ENCODE measurements around the gene DISC1. TPM values are rescaled to one million over a fixed set of nuclear protein-coding genes. Genes with fewer than 3 reads are reported as not detected.
"Not testable (repeated sequence)": the region's sequence is repeated elsewhere in the genome, so short reads cannot be mapped to it uniquely, and the experiment has no call there.

DISC1 gene
- total RNA-seq, 2 donors from 2014 or later = 4.0 to 8.8 TPM

- DNase-seq (ENCODE audit: low spot score) (no peak), ATAC-seq (no peak)
- H3K4me1 Mint-ChIP-seq (ENCODE audit: low read depth in 2 of 2) = no peaks in the 10 kb centered on the region
- H3K27me3 Mint-ChIP-seq = no peaks in the 10 kb centered on the region
- H3K36me3 Mint-ChIP-seq = peaks cover 9% of the 10 kb centered on the region
- H3K4me3 Mint-ChIP-seq = no peak overlapping the region
- peaks cover 3% of the 10 kb centered on the region for H3K9me3 Mint-ChIP-seq
- H3K27ac Mint-ChIP-seq = no peak overlapping the region
Measured at GRCh38 chr1:231716879-231717278, 90.3 kb downstream of the DISC1 start.

DNA sequence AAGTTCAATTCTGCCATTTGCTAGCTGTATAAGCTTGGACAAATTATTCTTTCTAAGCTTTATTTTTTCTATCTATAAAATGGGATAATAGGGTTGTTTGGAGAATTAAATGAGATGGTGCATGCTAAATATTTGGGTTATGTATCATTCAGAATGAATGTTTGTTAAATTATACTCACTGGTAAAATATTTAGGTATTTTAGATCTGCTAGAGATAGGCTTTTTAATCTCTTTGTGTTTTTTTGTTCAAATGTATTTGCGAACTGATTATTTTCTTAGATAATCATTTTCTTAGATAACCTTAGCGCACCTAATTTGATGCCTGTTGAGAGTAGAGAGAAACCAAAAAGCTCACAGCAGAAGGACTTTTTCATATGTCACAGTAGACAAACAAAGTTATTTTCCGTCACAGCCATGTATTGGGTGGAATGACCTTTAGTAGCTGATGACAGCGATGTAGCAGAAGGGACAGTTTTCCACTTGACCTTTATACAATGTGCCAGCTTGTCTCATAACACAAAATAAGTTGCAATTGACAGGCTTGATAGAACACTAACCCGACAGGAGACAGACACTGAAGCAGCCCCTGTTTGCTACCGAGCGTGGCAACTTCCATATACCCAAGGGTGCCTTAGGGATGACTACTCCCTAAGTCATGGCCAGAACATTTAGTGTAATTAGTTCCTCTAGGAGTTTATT lies 93.0 kb downstream of the DISC1 start:
- DNase-seq (ENCODE audit: low spot score) = no peak
- ATAC-seq = no peak
- Mint-ChIP-seq H3K27me3 (no peaks in the 10 kb centered on the region), H3K9me3 (no peaks in the 10 kb centered on the region), H3K4me1 (ENCODE audit: low read depth in 2 of 2) (no peaks in the 10 kb centered on the region), H3K36me3 (no peaks in the 10 kb centered on the region), H3K27ac (no peak overlapping the region), H3K4me3 (no peak overlapping the region)

DNA sequence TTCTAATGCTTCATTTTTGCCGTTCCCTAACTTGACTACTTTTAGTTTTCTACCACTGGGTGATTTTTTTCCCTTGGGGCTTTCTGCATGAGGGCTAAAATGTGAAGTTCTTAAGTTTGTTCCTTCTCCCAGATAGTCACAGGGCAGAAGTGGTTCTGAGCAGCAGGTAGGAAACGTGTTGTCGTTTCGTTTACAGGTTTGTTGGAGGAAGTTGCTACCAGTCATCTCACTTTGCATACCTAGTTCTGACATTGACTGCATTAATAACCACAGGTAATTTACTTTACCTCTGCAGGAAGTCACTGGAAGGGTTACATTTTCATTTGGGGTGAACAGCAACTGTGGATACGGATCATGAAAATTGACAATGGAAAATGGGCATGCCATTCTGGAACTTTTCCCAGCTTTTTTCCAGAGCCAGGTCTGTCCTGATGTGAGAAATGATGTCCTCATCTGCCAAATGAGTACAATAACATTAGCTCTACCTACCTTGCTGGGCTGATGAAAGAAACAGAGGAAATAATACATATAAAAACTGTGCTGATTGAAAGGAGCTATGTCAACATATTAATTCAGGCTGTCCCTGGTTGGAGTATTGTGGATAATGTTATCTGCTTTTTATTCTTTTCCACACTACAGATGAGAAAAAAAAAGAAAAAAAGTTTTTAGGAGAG lies 94.2 kb downstream of the DISC1 start:
- no peaks in the 10 kb centered on the region for H3K36me3 Mint-ChIP-seq
- no peak for DNase-seq (ENCODE audit: low spot score)
- no peaks in the 10 kb centered on the region for H3K9me3 Mint-ChIP-seq
- H3K27ac Mint-ChIP-seq = no peak overlapping the region
- ATAC-seq = no peak
- peaks cover 0 to 3% of the 10 kb centered on the region in 2 donors for H3K4me1 Mint-ChIP-seq (ENCODE audit: low read depth in 2 of 2)
- H3K4me3 Mint-ChIP-seq = no peak overlapping the region
- H3K27me3 Mint-ChIP-seq = no peaks in the 10 kb centered on the region

GRCh38 chr1:231721436-231721835 lies 94.8 kb downstream of the DISC1 start:
- H3K27me3 Mint-ChIP-seq = no peaks in the 10 kb centered on the region
- no peak for ATAC-seq
- peaks cover 0 to 3% of the 10 kb centered on the region in 2 donors for H3K4me1 Mint-ChIP-seq (ENCODE audit: low read depth in 2 of 2)
- DNase-seq (ENCODE audit: low spot score) = no peak
- H3K36me3 Mint-ChIP-seq = no peaks in the 10 kb centered on the region
- no peak overlapping the region for H3K4me3 Mint-ChIP-seq
- no peaks in the 10 kb centered on the region for H3K9me3 Mint-ChIP-seq
- no peak overlapping the region for H3K27ac Mint-ChIP-seq

- H3K4me3 Mint-ChIP-seq = no peak overlapping the region
- no peaks in the 10 kb centered on the region for H3K36me3 Mint-ChIP-seq
- no peaks in the 10 kb centered on the region for H3K9me3 Mint-ChIP-seq
- no peak overlapping the region for H3K27ac Mint-ChIP-seq
- peaks cover 0 to 3% of the 10 kb centered on the region in 2 donors for H3K4me1 Mint-ChIP-seq (ENCODE audit: low read depth in 2 of 2)
- H3K27me3 Mint-ChIP-seq = no peaks in the 10 kb centered on the region
- ATAC-seq = no peak
- no peak for DNase-seq (ENCODE audit: low spot score)
Measured at GRCh38 chr1:231722356-231722755, 95.8 kb downstream of the DISC1 start.

DNA sequence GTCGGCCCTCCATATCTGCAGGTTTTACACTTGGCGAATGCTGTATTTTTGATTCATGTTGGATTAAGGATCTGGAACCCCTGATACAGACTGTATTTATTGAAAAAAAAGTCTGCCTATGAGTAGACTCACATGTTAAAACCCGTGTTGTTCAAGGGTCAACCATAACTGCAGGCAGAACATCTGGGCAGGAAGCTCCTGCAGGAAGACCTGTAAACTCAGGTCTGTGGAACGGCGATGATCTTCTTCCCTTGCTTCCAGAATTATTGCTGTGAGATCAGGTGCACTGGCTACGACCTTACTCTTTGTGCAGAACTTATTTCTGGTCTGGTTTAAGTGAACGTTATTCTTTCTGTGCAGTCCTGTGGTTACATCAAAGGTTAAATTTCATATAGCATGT lies 96.6 kb downstream of the DISC1 start:
- Mint-ChIP-seq H3K36me3 (no peaks in the 10 kb centered on the region), H3K27me3 (no peaks in the 10 kb centered on the region), H3K9me3 (no peaks in the 10 kb centered on the region), H3K4me3 (no peak overlapping the region), H3K4me1 (ENCODE audit: low read depth in 2 of 2) (peaks cover 0 to 3% of the 10 kb centered on the region in 2 donors), H3K27ac (no peak overlapping the region)
- DNase-seq (ENCODE audit: low spot score) (no peak), ATAC-seq (no peak)

DNA sequence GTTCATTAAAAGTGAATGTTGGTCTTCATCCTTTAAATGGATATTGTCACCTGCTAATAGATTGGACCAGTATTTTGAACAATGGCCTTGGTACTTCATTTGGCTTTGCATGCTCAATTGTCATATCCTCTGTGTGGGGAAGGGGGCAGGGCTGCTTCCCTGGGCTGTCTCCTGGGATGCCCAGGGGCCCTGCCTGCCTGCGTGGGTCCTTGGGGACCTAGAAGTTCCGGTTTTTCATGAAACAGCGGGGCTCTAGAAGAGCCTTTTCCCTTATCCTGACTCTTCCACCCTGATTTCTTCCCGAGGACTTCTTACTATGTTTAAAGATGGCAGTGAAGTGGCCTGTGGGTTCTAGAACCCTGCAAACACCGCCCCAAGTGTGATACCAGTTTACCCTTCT lies 97.5 kb downstream of the DISC1 start:
- H3K36me3 Mint-ChIP-seq = no peaks in the 10 kb centered on the region
- no peaks in the 10 kb centered on the region for H3K9me3 Mint-ChIP-seq
- DNase-seq (ENCODE audit: low spot score) = no peak

GRCh38 chr1:231724876-231725647 lies 98.5 kb downstream of the DISC1 start:
- no peak for ATAC-seq
- no peak for DNase-seq (ENCODE audit: low spot score)
- no peaks in the 10 kb centered on the region for H3K36me3 Mint-ChIP-seq
- peaks cover 0 to 3% of the 10 kb centered on the region in 2 donors for H3K4me1 Mint-ChIP-seq (ENCODE audit: low read depth in 2 of 2)
- H3K27me3 Mint-ChIP-seq = no peaks in the 10 kb centered on the region
- no peak overlapping the region for H3K4me3 Mint-ChIP-seq
- no peaks in the 10 kb centered on the region for H3K9me3 Mint-ChIP-seq
- H3K27ac Mint-ChIP-seq = no peak overlapping the region

More for the DNA sequence above, 97.5 kb downstream of the DISC1 start:
- no peaks in the 10 kb centered on the region for H3K27me3 Mint-ChIP-seq
- peaks cover 0 to 3% of the 10 kb centered on the region in 2 donors for H3K4me1 Mint-ChIP-seq (ENCODE audit: low read depth in 2 of 2)
- no peak for ATAC-seq
- H3K4me3 Mint-ChIP-seq = no peak overlapping the region
- H3K27ac Mint-ChIP-seq = no peak overlapping the region

GRCh38 chr1:231727171-231727570 lies 100.6 kb downstream of the DISC1 start:
- H3K27ac Mint-ChIP-seq = no peak overlapping the region
- peaks cover 0 to 3% of the 10 kb centered on the region in 2 donors for H3K4me1 Mint-ChIP-seq (ENCODE audit: low read depth in 2 of 2)
- no peaks in the 10 kb centered on the region for H3K27me3 Mint-ChIP-seq
- no peak for ATAC-seq
- DNase-seq (ENCODE audit: low spot score) = no peak
- H3K36me3 Mint-ChIP-seq = no peaks in the 10 kb centered on the region
- no peak overlapping the region for H3K4me3 Mint-ChIP-seq
- no peaks in the 10 kb centered on the region for H3K9me3 Mint-ChIP-seq

- DNase-seq (ENCODE audit: low spot score); H3K27me3 Mint-ChIP-seq; H3K4me3 Mint-ChIP-seq; H3K9me3 Mint-ChIP-seq; ATAC-seq; H3K27ac Mint-ChIP-seq; H3K4me1 Mint-ChIP-seq (ENCODE audit: low read depth in 2 of 2); H3K36me3 Mint-ChIP-seq: not testable (repeated sequence)
Measured at GRCh38 chr1:231728987-231729386, 102.4 kb downstream of the DISC1 start.

GRCh38 chr1:231729544-231729943 lies 103.0 kb downstream of the DISC1 start:
- no peak overlapping the region for H3K4me3 Mint-ChIP-seq
- H3K27me3 Mint-ChIP-seq = no peaks in the 10 kb centered on the region
- ATAC-seq (no peak), DNase-seq (ENCODE audit: low spot score) (no peak)
- H3K36me3 Mint-ChIP-seq = no peaks in the 10 kb centered on the region
- peaks cover 0 to 3% of the 10 kb centered on the region in 2 donors for H3K4me1 Mint-ChIP-seq (ENCODE audit: low read depth in 2 of 2)
- no peaks in the 10 kb centered on the region for H3K9me3 Mint-ChIP-seq
- no peak overlapping the region for H3K27ac Mint-ChIP-seq

DNA sequence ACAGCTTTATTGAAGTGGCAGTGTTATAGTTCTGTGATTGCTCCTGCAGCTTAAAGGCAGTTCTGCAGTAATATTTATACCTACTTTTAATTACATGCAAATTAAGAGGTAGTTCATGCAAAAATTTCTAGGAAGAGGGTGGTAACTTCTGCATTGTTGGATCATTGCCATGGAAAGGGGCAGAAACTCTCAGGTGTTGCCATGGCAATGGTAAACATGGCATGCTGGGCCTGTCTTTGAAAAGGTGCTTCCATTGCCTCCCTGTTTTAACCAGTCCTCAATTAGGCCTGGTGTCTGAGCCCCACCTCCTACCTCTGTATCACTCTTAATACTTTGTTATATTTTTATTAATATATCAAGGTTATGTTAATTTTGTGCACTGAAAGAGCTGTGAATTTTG lies 104.7 kb downstream of the DISC1 start:
- Mint-ChIP-seq H3K27ac (no peak overlapping the region), H3K9me3 (no peaks in the 10 kb centered on the region), H3K4me1 (ENCODE audit: low read depth in 2 of 2) (no peaks in the 10 kb centered on the region), H3K36me3 (no peaks in the 10 kb centered on the region), H3K27me3 (no peaks in the 10 kb centered on the region), H3K4me3 (no peak overlapping the region)
- DNase-seq (ENCODE audit: low spot score) (no peak), ATAC-seq (no peak)

DNA sequence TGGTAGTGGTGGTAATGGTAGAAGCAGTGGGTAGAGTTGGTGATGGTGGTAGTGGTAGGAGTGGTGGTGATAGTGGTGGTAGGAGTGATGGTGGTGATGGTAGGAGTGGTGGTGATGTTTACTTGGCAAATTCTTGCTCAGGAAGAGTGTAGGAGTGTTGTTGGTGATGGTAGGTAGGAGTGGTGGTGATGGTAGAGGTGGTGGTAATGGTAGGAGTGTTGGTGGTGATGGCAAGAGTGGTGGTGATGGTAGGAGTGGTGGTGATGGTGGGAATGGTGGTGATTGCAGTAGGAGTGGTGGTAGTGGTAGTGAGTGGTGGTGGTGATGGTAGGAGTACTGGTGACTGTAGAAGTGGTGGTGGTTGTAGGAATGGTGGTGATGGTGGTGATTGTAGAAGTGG lies 106.5 kb downstream of the DISC1 start:
- Mint-ChIP-seq H3K4me1 (ENCODE audit: low read depth in 2 of 2) (no peaks in the 10 kb centered on the region), H3K27me3 (no peaks in the 10 kb centered on the region), H3K27ac (no peak overlapping the region), H3K4me3 (no peak overlapping the region), H3K36me3 (no peaks in the 10 kb centered on the region), H3K9me3 (no peaks in the 10 kb centered on the region)
- DNase-seq (ENCODE audit: low spot score) (no peak), ATAC-seq (no peak)

- Mint-ChIP-seq H3K4me3 (no peak overlapping the region), H3K36me3 (no peaks in the 10 kb centered on the region), H3K9me3 (no peaks in the 10 kb centered on the region), H3K27ac (no peak overlapping the region), H3K27me3 (no peaks in the 10 kb centered on the region), H3K4me1 (ENCODE audit: low read depth in 2 of 2) (no peaks in the 10 kb centered on the region)
- ATAC-seq (no peak), DNase-seq (ENCODE audit: low spot score) (no peak)
Measured at GRCh38 chr1:231733672-231734071, 107.1 kb downstream of the DISC1 start.

All from natural killer cell treated with Interleukin-12 subunit alpha and Interleukin-12 subunit beta and Interleukin-15 and Interleukin-18, amount 100 ng/mL, for 72 hours (primary cell).